ENCODE measurements around the gene LCP2.

Gene LCP2

DNA sequence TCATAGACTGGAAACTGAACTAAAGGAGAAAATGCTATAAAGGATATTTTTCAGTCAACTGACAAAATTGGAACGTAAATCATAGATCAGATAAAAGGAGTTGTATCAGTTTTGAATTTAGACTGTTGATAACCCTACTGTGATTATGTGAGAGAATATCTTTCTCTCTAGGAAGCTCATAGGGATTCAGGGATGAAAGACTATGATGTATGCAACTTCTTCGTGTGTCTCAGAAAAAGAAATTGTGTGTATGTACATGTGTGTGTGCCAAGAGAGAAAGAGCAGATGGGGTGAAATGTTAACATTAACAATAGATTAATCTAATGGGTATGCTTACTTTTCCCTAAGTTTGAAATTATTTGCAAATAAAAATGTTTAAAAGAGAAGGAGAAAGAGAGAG is 95.5 kb downstream of the LCP2 start:
- no peak for DNase-seq

DNA sequence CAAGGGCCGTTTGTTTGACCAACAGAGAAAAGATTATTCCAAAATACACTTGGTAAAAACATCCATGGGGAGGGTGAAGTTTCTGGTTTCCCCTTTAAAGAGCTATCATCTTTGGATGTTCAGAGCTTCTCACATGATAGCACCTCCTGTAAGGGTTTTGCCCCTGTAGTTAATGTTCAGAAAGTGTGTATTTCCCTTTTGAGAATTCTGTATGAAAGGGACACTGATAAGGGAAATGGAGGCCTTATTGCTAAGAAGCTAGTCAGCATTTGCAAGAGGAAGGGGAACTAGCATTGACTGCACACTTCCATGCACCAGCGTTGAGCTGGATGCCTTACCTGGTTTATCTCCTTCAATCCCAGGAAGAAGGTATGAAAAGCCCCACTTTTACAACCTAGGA is 96.3 kb downstream of the LCP2 start:
- no peak for DNase-seq

DNA sequence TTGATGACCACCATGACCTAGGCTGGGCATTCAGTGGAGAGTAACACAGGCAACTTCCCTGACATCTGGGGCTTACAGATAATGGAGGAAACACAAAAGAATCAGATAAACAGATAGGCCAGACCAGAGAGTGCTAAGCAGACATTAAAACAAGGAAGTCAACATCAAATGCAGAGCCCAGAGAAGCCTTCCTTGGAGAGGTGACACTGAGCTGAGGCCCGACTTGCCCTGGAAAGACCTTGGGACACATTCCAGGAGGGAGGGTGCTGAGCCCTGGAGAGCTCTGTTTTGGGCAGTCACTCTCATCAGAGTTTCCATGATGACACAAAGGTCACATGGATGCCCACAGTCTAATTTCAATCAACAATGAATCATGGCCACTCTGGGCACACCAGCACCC is 96.7 kb downstream of the LCP2 start:
- DNase-seq: no peak
